ENCODE data around the gene UXS1. TPM values are rescaled to one million over a fixed set of nuclear protein-coding genes. Genes with fewer than 3 reads are reported as not detected.

The UXS1 gene
- total RNA-seq, 2 donors from 2014 or later: 37.0 to 59.5 TPM

DNA sequence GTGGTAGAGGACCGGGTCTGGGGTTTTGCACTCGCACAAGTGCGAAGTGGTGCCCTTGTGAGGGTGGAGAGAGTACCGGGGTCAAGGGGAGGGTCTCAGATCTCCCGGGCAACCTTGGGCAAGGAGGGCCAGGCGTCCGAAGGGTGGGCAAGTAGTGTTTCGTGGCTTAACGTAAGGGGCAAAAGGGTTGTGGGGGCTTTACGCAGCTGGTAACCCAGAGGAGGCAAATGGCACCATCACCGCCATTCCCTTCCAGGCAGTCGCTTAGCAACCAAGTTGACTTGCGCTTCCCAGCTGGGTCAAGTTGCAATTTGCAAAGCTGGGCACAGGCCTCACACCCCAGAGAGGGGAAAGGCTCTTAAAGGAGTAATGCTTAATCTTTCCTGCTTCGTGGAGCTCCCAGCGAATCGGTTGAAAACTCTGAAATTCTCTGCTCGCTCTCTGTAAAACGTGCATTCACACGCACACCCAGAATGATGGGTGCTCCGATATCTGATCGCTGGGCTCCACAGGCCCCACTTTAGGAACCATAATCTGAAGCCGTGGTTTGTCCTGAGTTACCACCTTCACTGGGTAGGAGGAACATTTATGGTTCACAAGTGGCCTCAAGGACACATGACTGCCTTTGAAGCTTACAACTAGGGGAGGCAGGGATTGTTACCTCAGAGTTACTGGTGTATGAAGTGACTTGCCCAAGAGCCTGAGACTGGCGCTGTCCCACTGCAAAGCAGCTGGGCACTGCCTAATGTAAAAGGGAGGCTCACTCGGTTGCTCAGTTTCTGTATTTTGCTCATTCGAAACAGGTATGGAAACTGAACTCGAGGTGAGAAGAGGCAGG lies 127.9 kb downstream of the UXS1 start:
- DNase-seq (ENCODE audit: low spot score in 2 of 2) (no peak), ATAC-seq (no peak)
- no peaks in the 10 kb centered on the region for H3K9me3 Mint-ChIP-seq
- peak overlapping the region; percentile 9 to 34 for H3K27ac Mint-ChIP-seq
- H3K36me3 Mint-ChIP-seq: peaks cover 5 to 8% of the 10 kb centered on the region in 2 donors

DNA sequence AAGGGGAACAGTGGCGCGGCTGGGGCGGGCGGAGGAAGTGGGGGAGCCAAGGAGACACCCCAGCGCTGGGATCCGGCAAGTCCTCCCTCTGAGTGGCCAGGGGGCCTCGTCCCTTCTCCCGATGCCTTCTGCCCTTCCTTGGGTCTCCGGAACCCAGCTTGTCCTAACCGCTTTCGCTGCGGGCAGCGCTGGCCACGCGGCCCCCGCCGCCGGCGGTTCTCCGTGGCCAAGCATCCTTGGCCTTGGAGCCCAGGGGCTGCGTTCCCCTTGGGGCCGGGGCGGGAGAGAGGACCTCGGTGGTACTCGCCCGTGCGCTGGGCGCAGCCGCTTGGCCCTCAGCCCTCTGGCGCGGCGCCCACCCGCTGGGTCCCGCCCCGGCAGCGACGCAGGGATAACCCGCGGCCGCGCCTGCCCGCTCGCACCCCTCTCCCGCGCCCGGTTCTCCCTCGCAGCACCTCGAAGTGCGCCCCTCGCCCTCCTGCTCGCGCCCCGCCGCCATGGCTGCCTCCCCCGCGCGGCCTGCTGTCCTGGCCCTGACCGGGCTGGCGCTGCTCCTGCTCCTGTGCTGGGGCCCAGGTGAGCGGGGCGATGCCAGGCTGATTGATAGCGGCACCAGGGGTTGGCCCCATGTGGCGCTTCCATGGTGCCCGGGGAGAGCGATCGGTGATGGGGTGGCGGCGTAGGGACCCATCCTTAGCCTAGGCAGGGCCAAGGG lies 128.7 kb downstream of the UXS1 start:
- peaks cover 0 to 5% of the 10 kb centered on the region in 2 donors for H3K9me3 Mint-ChIP-seq
- DNase-seq (ENCODE audit: low spot score in 2 of 2) (peak in 1 of 2 donors; percentile 15), ATAC-seq (peak; percentile 66 to 71)
- peaks cover 5 to 8% of the 10 kb centered on the region in 2 donors for H3K36me3 Mint-ChIP-seq
- H3K27ac Mint-ChIP-seq: peak overlapping the region in 1 of 2 donors; percentile 34

DNA sequence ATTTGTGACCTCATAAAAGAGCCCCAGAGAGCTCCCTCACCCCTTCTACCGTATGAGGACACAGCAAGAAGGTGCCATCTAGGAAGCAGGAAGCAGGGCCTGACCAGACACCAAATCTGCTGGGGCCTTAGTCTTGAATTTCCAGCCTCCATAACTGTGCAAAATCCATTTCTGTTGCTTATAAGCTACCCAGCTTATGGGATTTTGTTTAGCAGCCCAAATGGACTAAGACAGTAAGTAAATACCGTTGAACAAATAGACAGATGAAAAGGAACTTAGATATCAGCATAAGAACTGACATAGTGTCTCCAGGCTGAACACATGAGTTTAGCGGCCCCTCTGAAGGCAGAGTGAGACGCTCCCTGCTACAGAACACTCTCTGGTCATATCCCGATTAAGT lies 130.9 kb downstream of the UXS1 start:
- ATAC-seq (no peak), DNase-seq (ENCODE audit: low spot score in 2 of 2) (no peak)
- H3K36me3 Mint-ChIP-seq: peaks cover 5 to 8% of the 10 kb centered on the region in 2 donors
- H3K9me3 Mint-ChIP-seq: peaks cover 0 to 5% of the 10 kb centered on the region in 2 donors
- H3K27ac Mint-ChIP-seq: no peak overlapping the region

DNA sequence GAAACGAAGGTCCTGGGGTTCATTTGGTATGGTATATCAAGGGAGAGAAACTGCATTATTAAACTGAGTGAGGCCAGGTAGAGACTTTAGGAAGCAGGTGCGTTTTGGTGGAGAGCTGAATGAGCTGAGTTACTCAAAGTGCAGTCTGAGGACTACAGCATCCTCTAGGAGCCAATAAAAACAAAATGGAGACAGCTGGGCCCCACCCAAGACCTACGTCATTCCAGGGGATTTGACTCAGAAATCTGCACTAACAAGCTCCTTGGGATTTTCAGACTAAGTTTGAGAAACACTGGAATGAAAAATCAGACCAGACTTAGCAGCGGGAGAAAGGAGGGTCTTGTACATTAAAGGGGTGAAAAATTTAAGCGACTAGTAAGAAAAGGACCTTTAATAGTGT lies 131.5 kb downstream of the UXS1 start:
- H3K9me3 Mint-ChIP-seq: peaks cover 0 to 5% of the 10 kb centered on the region in 2 donors
- no peak overlapping the region for H3K27ac Mint-ChIP-seq
- no peak for ATAC-seq
- peaks cover 5 to 8% of the 10 kb centered on the region in 2 donors for H3K36me3 Mint-ChIP-seq
- no peak for DNase-seq (ENCODE audit: low spot score in 2 of 2)

DNA sequence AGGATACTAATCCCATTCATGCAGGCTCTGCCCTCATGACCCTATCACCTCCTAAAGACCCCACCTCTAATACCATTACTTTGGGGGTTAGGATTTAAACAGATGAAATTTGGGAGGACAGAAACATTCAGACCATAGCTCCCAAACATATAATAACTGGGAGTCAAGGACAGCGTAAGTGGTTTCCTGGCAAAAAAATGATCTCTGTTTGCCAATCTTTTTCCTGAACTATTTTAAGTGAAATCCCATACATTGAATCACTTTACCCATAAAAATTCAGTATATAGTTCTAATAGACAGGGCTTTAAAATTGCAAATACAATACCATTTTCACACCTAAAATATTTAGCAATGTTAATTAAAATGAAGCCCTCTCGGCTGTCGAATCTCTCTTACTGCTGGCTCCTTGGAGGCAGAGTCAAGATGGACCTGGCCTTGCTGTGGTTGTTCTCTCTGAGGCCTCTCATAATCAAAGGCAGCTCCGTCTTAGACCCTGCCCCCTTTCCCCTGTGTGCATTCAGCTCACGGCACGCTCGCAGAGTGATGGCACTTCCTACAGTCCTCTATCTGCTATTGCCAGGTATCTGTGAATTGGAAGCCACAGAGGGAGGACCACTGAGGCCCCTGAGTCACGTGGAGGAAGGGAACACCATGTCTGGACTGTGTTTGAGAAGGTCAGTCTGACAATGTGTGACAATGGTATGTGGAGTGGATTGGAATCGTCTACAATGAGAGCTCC lies 132.3 kb downstream of the UXS1 start:
- no peak for ATAC-seq
- H3K36me3 Mint-ChIP-seq: peaks cover 5 to 8% of the 10 kb centered on the region in 2 donors
- DNase-seq (ENCODE audit: low spot score in 2 of 2): no peak
- no peak overlapping the region for H3K27ac Mint-ChIP-seq
- H3K9me3 Mint-ChIP-seq: peaks cover 0 to 5% of the 10 kb centered on the region in 2 donors

DNA sequence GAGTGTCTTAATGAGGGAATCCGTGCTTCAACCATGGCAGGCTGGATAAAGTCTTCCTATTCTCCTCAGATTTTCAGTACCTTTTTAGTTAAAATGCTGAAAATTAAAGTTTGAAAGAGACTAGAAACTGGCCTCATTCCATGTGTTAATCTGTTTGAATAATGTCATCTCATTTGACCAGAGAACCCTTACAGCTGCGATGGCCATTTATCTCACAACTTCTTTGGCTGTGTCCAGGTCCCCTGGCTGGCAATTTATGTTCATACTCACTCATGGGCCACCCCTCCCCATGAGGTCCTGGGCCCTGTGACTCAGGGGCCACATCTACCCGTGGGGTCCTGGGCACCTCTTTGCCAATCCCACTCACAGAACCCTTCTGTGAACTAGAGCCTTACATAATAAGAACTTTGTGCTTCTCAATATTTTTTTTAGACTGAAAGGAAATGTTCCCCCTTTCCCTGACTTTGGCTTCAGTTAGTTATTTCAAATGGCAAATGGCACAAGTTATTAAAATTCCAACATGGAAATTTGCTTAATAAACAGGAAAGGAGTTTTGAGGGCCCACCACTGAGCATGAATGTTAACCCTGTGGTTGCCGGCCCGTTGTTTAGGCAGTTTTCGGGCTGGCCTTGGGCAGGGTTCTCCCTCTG lies 134.6 kb downstream of the UXS1 start:
- peaks cover 0 to 5% of the 10 kb centered on the region in 2 donors for H3K9me3 Mint-ChIP-seq
- no peak overlapping the region for H3K27ac Mint-ChIP-seq
- DNase-seq (ENCODE audit: low spot score in 2 of 2) (no peak), ATAC-seq (no peak)
- peaks cover 0 to 2% of the 10 kb centered on the region in 2 donors for H3K36me3 Mint-ChIP-seq

DNA sequence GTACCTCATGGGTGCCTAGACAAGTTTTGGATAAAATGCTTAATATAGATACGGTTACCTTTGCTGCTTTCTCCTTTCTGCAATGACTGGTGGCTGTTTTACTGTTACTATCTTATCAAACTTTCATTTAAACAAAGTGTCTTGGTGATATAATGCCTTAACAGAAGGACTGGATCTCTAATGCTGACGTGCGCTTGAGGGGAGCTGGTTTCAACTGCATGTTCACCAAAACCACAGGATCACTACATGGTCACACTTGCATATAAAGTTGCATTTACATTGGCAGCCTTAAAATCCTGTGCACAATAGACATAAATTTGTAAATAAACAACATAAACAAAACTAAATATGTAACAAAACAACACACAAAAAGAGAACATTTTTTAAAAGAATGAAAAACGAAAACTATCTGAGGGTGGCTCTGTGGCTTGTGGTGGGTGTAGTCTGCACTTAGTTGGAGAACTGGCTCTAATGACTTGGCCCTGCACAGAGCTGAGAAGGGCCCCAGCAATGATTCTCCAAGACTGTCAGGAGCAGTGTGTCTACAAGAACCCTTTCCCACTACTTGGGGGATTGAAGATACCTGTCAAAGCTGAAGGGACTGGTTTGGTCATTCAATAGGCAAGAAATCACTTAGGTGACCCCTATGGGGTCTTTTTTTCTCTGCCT lies 135.5 kb downstream of the UXS1 start:
- no peak overlapping the region for H3K27ac Mint-ChIP-seq
- peaks cover 0 to 5% of the 10 kb centered on the region in 2 donors for H3K9me3 Mint-ChIP-seq
- ATAC-seq (peak; percentile 50 to 61), DNase-seq (ENCODE audit: low spot score in 2 of 2) (no peak)
- no peaks in the 10 kb centered on the region for H3K36me3 Mint-ChIP-seq

DNA sequence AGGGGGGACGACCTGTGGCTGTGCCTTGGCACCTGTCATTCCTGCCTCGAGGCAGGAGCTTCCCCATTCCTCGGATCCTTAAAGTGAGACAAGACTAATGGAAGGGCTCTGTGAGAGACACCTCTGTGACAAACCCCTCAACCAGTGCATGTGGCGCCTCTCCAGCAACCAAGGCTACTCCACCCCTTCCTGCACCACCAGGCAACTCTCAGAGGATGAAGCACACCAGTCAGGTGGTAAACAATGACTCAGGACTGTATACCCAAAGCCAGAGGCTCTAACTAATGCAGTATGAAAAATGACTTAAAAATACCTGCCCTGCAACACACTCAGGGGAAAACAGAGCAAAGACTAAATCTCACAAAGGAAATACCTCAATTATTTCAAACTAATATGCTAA lies 136.9 kb downstream of the UXS1 start:
- peaks cover 0 to 5% of the 10 kb centered on the region in 2 donors for H3K9me3 Mint-ChIP-seq
- H3K36me3 Mint-ChIP-seq: no peaks in the 10 kb centered on the region
- ATAC-seq: peak; percentile 69 to 82
- no peak overlapping the region for H3K27ac Mint-ChIP-seq
- no peak for DNase-seq (ENCODE audit: low spot score in 2 of 2)

DNA sequence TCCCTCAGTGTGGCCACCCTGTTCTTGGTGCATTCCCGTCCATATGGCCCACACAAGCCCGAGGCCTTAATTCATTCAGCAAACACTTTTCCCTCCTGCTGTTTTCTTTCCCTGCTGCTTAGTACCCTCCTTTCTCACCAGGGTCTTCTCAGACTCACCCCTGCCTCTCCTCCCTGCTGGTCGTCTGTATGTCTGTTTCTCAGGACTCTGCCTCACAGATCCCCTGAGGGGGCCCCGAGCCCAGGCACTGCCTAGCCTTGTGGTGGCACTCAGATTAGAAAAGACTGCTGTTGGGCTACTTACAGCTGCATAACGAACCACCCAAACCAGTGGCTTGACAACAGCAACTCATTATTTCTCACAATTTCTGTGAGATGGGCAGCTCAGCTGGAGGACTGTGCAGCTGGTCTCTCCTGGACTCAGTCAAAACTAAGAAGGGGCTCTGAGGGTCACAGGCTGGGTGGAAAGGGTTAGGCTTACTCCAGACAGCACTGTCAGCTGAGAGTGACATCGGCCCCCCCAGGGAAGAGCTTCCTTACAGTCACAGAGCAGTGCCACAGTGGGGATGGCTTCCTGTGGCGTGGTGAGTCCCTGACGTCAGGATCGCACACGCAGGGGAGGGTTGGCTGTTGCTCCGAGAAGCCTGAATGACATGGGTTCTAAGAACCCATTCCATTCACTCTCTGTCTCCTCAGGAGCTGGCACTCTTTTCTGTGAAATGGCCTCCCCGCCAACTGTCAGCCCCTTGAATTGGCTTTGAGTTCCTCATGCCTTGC lies 139.0 kb downstream of the UXS1 start:
- H3K27ac Mint-ChIP-seq: no peak overlapping the region
- DNase-seq (ENCODE audit: low spot score in 2 of 2) (no peak), ATAC-seq (peak in 1 of 2 donors; percentile 23)
- H3K9me3 Mint-ChIP-seq: no peaks in the 10 kb centered on the region
- no peaks in the 10 kb centered on the region for H3K36me3 Mint-ChIP-seq

DNA sequence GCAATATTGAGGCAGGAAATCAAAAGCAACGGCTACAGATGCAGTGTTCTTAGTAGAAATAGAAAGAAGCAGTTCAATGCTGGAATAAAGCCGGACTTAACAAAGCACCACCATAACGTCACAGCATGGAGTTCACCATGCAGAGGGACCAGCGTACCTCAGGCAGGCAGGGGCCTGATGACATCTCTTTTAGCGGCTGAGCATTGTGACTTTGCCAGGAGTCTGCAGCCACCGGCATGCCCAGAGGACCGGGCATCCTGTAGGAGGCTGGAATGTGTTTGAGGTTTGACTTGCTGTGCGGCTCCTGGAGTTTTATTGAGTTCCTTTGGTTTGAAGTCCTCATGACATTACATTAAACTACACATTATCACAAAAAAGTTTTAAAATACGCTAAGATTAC lies 139.8 kb downstream of the UXS1 start:
- DNase-seq (ENCODE audit: low spot score in 2 of 2): no peak
- no peaks in the 10 kb centered on the region for H3K9me3 Mint-ChIP-seq
- ATAC-seq: no peak
- H3K27ac Mint-ChIP-seq: no peak overlapping the region
- no peaks in the 10 kb centered on the region for H3K36me3 Mint-ChIP-seq

DNA sequence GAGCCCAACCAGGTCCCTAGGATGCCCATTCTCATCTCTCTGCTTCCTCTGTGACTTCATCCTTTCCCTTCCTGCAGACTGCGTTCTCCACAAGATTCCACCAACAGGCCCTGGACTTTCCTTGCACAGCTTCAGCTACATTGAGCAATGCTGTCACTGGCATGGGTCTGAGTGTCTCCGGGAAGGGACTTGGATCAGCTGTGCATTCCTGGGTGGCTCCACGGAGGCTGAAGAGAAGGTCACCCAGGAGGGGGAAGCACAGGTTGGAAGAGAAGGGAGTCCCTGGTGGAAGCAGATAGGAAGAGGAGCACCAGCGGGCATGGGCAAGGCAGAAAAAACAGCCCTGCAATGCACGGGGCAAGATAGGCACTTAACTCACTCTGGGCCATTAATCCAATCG lies 140.5 kb downstream of the UXS1 start:
- DNase-seq (ENCODE audit: low spot score in 2 of 2) (no peak), ATAC-seq (no peak)
- no peaks in the 10 kb centered on the region for H3K36me3 Mint-ChIP-seq
- H3K27ac Mint-ChIP-seq: no peak overlapping the region
- no peaks in the 10 kb centered on the region for H3K9me3 Mint-ChIP-seq

DNA sequence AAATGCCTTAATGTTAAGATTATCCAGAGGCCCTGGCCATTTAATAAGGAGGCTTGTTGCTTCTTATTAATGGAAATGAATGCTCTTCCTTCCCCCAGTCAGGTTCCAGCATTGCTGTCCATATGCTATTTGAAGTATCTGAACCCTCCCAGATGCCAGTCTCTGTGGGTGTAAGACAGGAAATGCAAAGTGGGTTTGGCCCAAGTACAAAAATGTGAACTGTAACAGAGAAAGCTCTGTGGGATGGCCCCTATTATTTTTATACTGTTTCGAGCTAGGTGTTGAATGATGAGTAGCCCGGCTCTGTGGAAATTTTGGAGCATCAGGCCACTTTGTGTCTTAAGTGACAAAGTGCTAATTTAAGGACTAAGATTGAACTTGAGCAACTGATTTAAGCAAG lies 141.0 kb downstream of the UXS1 start:
- Mint-ChIP-seq H3K9me3 (no peaks in the 10 kb centered on the region), H3K27ac (no peak overlapping the region), H3K36me3 (no peaks in the 10 kb centered on the region)
- DNase-seq (ENCODE audit: low spot score in 2 of 2): no peak
- ATAC-seq: peak in 1 of 2 donors; percentile 47

DNA sequence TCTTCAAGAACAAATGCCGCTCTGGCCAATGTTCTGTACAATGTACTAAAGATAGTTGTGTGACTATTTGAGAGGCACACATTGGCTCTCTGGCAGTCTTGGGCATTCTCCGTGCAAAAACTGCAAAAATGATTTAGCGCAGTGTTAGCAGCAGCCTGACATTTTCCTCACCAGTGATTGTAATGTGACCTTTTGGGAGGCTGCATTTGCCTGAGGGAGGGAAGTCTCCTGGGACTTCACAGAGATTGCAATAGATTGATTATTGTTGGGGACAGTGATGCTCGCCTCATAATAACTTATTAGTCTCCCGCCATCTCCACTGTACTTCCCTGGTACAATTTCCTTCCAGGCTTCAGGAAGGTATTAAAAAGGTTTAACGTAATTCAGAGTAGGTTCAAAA lies 149.2 kb downstream of the UXS1 start:
- H3K27ac Mint-ChIP-seq: no peak overlapping the region
- DNase-seq (ENCODE audit: low spot score in 2 of 2) (no peak), ATAC-seq (no peak)
- no peaks in the 10 kb centered on the region for H3K36me3 Mint-ChIP-seq
- no peaks in the 10 kb centered on the region for H3K9me3 Mint-ChIP-seq

DNA sequence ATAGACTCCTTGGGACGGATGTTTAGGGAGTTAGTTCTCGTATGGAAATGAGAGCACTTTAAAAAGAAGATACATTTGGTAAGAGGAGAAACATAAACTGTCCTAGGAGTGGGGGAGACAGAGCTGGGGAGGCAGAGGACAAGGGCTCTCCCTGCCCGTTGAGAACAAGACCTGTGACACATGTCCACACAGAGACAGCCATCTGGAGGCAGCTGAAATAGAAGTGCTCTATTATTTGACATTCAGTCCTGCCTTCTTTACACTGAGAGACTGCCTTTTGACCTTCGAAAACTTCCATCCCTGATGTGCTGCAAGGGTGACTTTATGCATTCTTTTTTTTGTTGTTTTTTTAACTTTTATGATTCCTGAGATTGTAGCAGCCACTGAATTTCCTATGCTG lies 150.1 kb downstream of the UXS1 start:
- Mint-ChIP-seq H3K36me3 (no peaks in the 10 kb centered on the region), H3K27ac (no peak overlapping the region), H3K9me3 (no peaks in the 10 kb centered on the region)
- DNase-seq (ENCODE audit: low spot score in 2 of 2) (no peak), ATAC-seq (no peak)
